HEK293 (cell line): ENCODE measurements around the gene PLEKHG4B.

Experiments used
- CTCF ChIA-PET: fragments of 350-600 bp; formaldehyde crosslinking; extraction: SDS; loops from one replicate; lab custom pipeline; 2021; ENCODE audit warnings: antibody characterized with exemption; lab: Yijun Ruan, JAX
- POLR2A ChIA-PET: fragments of 300-600 bp; formaldehyde crosslinking; extraction: SDS; loops from one replicate; lab custom pipeline; 2020; ENCODE audit warnings: antibody characterized with exemption, inconsistent platforms; lab: Yijun Ruan, JAX
- H3K27ac ChIP-seq: fragments of 200-500 bp; sonication (Bioruptor generic); 2 replicates; pipeline ENCODE4 v1.5.1; 2014; ENCODE audit warnings: low read depth, low read length, control low read depth, inconsistent platforms; ENCODE audit errors: extremely low read depth
- H3K36me3 ChIP-seq, 2 experiments: fragments of 200-500 bp in 1 of 2; sonication (Bioruptor generic) in 1 of 2; 1 replicate in 1 of 2; 2 replicates in 1 of 2; pipeline ENCODE4 v1.5.1; 2014 to 2017; ENCODE audit warnings: inconsistent platforms in 2 of 2, low read length in 2 of 2; ENCODE audit not compliant: control insufficient read depth in 2 of 2, insufficient read depth in 1 of 2
- H3K4me1 ChIP-seq: fragments of 200-500 bp; sonication (Bioruptor generic); 2 replicates; pipeline ENCODE4 v1.5.1; 2014; ENCODE audit warnings: mild to moderate bottlenecking, low read length, inconsistent platforms; ENCODE audit not compliant: control insufficient read depth, insufficient read depth
- H3K4me3 ChIP-seq: 2 replicates; pipeline ENCODE4 v1.5.1; 2011; ENCODE audit warnings: low read depth, mild to moderate bottlenecking, control low read depth, low read length, moderate library complexity
- H3K9me3 ChIP-seq: fragments of 200-500 bp; sonication (Bioruptor generic); 2 replicates; pipeline ENCODE4 v1.5.1; 2014; ENCODE audit warnings: low read depth, low read length, inconsistent platforms; ENCODE audit not compliant: control insufficient read depth, insufficient read depth
- MZF1 ChIP-seq: fragments of 450-650 bp; formaldehyde crosslinking; IDR thresholded peaks from 2 replicates; pipeline ENCODE4 v1.5.1; 2017; ENCODE audit warnings: missing biosample characterization, missing genetic modification characterization, borderline replicate concordance
- ZEB2 ChIP-seq: fragments of 450-650 bp; formaldehyde crosslinking; IDR thresholded peaks from 2 replicates; pipeline ENCODE4 v1.5.1; 2016; ENCODE audit warnings: missing biosample characterization, missing genetic modification characterization
- ZFHX2 ChIP-seq: fragments of 450-650 bp; formaldehyde crosslinking; conservative IDR thresholded peaks from 2 replicates; pipeline ENCODE4 v1.5.1; 2016; ENCODE audit warnings: missing biosample characterization, missing genetic modification characterization
- ZNF18 ChIP-seq: fragments of 450-650 bp; formaldehyde crosslinking; IDR thresholded peaks from 2 replicates; pipeline ENCODE4 v1.5.1; 2016; ENCODE audit warnings: missing biosample characterization, missing genetic modification characterization
- ZNF302 ChIP-seq: fragments of 450-650 bp; formaldehyde crosslinking; IDR thresholded peaks from 2 replicates; pipeline ENCODE4 v1.5.1; 2016; ENCODE audit warnings: missing biosample characterization, missing genetic modification characterization, low read depth
- ZNF473 ChIP-seq: fragments of 450-650 bp; formaldehyde crosslinking; IDR thresholded peaks from 2 replicates; pipeline ENCODE4 v1.5.1; 2017; ENCODE audit warnings: missing biosample characterization, missing genetic modification characterization
- ZNF548 ChIP-seq: fragments of 450-650 bp; formaldehyde crosslinking; IDR thresholded peaks from 2 replicates; pipeline ENCODE4 v1.5.1; 2016; ENCODE audit warnings: missing biosample characterization, missing genetic modification characterization
- ZNF558 ChIP-seq: fragments of 450-650 bp; formaldehyde crosslinking; IDR thresholded peaks from 2 replicates; pipeline ENCODE4 v1.5.1; 2016; ENCODE audit warnings: missing biosample characterization, missing genetic modification characterization
- ZNF600 ChIP-seq: fragments of 450-650 bp; formaldehyde crosslinking; IDR thresholded peaks from 2 replicates; pipeline ENCODE4 v1.5.1; 2016; ENCODE audit warnings: missing biosample characterization, missing genetic modification characterization
- ZNF830 ChIP-seq: fragments of 450-650 bp; IDR thresholded peaks from 2 replicates; pipeline ENCODE4 v1.5.0; 2018; ENCODE audit warnings: missing biosample characterization, missing genetic modification characterization, low read depth, mild to moderate bottlenecking, moderate library complexity
- ZSCAN23 ChIP-seq: fragments of 450-650 bp; formaldehyde crosslinking; IDR thresholded peaks from 2 replicates; pipeline ENCODE4 v1.5.1; 2016; ENCODE audit warnings: missing biosample characterization, missing genetic modification characterization
- ZSCAN4 ChIP-seq: fragments of 450-650 bp; formaldehyde crosslinking; IDR thresholded peaks from 2 replicates; pipeline ENCODE4 v1.5.1; 2017; ENCODE audit warnings: missing biosample characterization, missing genetic modification characterization
- TF ChIP-seq, protein P1 (sequence below): fragments of 450-650 bp; formaldehyde crosslinking; IDR thresholded peaks from 2 replicates; pipeline ENCODE4 v1.5.1; 2017; ENCODE audit warnings: missing biosample characterization, missing genetic modification characterization
- TF ChIP-seq, protein P2 (sequence below): fragments of 450-650 bp; formaldehyde crosslinking; IDR thresholded peaks from 2 replicates; pipeline ENCODE4 v1.5.1; 2016; ENCODE audit warnings: missing biosample characterization, missing genetic modification characterization, borderline replicate concordance
- TF ChIP-seq, protein P3 (sequence below): sonication (generic); formaldehyde crosslinking; IDR thresholded peaks from 2 replicates; pipeline ENCODE4 v1.8.1; 2022; ENCODE audit warnings: mild to moderate bottlenecking, moderate library complexity, missing genetic modification reagents
- TF ChIP-seq, protein P4 (sequence below): fragments of 450-650 bp; formaldehyde crosslinking; IDR thresholded peaks from 2 replicates; pipeline ENCODE4 v1.5.1; 2016; ENCODE audit warnings: missing biosample characterization, missing genetic modification characterization
- TF ChIP-seq, protein P5 (sequence below): fragments of 450-650 bp; formaldehyde crosslinking; IDR thresholded peaks from 2 replicates; pipeline ENCODE4 v1.5.1; 2017; ENCODE audit warnings: missing biosample characterization, mild to moderate bottlenecking, missing genetic modification characterization, moderate library complexity

Gene PLEKHG4B

DNA sequence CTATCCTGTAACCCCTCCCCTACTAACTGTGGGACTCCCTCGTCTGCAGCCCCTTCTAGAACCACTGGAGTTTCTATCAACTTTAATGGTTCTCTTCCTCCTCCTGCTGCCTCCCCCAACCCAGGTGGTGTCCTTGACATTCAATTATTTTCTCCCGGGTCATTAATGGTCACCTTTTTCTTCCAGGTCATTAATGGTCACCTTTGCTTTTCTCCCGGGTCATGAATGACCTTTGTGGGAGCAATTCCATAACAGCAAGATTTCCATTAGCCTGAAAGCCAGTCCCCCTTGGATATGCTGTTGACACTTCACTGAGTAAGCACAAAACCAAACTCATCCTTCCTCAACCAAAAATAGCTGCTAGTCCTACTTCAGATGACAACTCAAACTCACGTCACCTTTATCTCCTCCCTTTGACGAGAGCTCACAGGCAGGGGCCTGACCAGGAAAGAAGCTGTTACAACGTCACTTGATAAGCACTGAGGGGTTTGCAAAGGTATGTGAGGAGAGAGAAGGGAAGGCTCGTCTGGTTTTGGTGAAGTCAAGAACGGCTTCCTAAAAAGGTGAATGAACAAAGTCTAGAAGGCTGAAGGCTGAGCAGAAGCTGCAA lies 115.1 kb downstream of the PLEKHG4B start:
- CTCF ChIA-PET = interaction anchor here (0.5 kb wide), 1 partner anchor 213 kb away, joined by 3 read pairs; no protein-coding TSS in a partner anchor

DNA sequence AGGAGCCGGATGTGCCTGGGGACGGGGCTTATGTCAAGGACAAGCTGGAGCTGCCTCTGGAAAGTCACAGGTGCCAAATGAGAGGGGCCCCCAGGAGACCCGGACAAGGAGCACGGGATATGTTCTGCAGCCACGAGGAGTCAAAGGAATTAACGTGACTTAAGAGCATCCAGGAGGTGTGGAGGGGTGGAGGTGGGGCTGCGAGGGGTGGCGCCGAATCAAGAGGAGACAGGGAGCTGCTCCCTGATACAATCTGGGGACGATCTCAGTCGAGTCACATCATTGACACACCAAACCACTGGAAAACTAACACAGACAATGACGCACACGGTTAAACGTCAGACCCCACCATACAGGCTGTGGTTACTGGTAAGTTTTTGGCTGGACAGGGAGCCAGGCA lies 115.6 kb downstream of the PLEKHG4B start:
- CTCF ChIA-PET = no interaction called here
- H3K4me1 ChIP-seq = peaks cover 5% of the 10 kb centered on the region; the same call in 1 of the 2 replicates
- POLR2A ChIA-PET = interaction anchor here (1.5 kb wide), 1 partner anchor 10 kb away, joined by 3 read pairs; the partner anchor contains the start of genes CCDC127 and SDHA
- H3K36me3 ChIP-seq = peaks cover 12 to 36% of the 10 kb centered on the region in 2 experiments
- H3K4me3 ChIP-seq = no peak overlapping the region
- TF ChIP-seq ZSCAN4 (tag by site-specific recombination) (no peak), ZNF600 (tag by site-specific recombination) (0 out of 2 replicates have a peak, but pooled peaks have one; percentile 10)
- H3K27ac ChIP-seq = no peak overlapping the region
- H3K9me3 ChIP-seq = no peaks in the 10 kb centered on the region

More for the DNA sequence above, 115.1 kb downstream of the PLEKHG4B start:
- TF ChIP-seq, protein P1, sequence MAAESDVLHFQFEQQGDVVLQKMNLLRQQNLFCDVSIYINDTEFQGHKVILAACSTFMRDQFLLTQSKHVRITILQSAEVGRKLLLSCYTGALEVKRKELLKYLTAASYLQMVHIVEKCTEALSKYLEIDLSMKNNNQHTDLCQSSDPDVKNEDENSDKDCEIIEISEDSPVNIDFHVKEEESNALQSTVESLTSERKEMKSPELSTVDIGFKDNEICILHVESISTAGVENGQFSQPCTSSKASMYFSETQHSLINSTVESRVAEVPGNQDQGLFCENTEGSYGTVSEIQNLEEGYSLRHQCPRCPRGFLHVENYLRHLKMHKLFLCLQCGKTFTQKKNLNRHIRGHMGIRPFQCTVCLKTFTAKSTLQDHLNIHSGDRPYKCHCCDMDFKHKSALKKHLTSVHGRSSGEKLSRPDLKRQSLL (tag by site-specific recombination) = no peak
- TF ChIP-seq ZNF548 (no peak), ZNF558 (tag by site-specific recombination) (no peak), ZNF473 (tag by site-specific recombination) (no peak), ZFHX2 (tag by site-specific recombination) (no peak), ZNF830 (tag by site-specific recombination) (no peak), ZNF302 (tag by site-specific recombination) (no peak), ZNF18 (tag by site-specific recombination) (no peak), ZEB2 (tag by site-specific recombination) (no peak), MZF1 (tag by site-specific recombination) (no peak), ZSCAN23 (no peak)
- TF ChIP-seq, protein P2, sequence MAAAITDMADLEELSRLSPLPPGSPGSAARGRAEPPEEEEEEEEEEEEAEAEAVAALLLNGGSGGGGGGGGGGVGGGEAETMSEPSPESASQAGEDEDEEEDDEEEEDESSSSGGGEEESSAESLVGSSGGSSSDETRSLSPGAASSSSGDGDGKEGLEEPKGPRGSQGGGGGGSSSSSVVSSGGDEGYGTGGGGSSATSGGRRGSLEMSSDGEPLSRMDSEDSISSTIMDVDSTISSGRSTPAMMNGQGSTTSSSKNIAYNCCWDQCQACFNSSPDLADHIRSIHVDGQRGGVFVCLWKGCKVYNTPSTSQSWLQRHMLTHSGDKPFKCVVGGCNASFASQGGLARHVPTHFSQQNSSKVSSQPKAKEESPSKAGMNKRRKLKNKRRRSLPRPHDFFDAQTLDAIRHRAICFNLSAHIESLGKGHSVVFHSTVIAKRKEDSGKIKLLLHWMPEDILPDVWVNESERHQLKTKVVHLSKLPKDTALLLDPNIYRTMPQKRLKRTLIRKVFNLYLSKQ (tag by site-specific recombination) = no peak
- TF ChIP-seq, protein P3, sequence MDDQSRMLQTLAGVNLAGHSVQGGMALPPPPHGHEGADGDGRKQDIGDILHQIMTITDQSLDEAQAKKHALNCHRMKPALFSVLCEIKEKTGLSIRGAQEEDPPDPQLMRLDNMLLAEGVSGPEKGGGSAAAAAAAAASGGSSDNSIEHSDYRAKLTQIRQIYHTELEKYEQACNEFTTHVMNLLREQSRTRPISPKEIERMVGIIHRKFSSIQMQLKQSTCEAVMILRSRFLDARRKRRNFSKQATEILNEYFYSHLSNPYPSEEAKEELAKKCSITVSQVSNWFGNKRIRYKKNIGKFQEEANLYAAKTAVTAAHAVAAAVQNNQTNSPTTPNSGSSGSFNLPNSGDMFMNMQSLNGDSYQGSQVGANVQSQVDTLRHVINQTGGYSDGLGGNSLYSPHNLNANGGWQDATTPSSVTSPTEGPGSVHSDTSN = no peak
- TF ChIP-seq, protein P4, sequence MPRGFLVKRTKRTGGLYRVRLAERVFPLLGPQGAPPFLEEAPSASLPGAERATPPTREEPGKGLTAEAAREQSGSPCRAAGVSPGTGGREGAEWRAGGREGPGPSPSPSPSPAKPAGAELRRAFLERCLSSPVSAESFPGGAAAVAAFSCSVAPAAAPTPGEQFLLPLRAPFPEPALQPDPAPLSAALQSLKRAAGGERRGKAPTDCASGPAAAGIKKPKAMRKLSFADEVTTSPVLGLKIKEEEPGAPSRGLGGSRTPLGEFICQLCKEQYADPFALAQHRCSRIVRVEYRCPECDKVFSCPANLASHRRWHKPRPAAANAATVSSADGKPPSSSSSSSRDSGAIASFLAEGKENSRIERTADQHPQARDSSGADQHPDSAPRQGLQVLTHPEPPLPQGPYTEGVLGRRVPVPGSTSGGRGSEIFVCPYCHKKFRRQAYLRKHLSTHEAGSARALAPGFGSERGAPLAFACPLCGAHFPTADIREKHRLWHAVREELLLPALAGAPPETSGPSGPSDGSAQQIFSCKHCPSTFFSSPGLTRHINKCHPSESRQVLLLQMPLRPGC = no peak
- TF ChIP-seq, protein P5, sequence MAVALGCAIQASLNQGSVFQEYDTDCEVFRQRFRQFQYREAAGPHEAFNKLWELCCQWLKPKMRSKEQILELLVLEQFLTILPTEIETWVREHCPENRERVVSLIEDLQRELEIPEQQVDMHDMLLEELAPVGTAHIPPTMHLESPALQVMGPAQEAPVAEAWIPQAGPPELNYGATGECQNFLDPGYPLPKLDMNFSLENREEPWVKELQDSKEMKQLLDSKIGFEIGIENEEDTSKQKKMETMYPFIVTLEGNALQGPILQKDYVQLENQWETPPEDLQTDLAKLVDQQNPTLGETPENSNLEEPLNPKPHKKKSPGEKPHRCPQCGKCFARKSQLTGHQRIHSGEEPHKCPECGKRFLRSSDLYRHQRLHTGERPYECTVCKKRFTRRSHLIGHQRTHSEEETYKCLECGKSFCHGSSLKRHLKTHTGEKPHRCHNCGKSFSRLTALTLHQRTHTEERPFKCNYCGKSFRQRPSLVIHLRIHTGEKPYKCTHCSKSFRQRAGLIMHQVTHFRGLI = no peak
- Histone ChIP-seq H3K36me3 (peaks cover 12 to 36% of the 10 kb centered on the region in 2 experiments), H3K9me3 (no peaks in the 10 kb centered on the region), H3K27ac (no peak overlapping the region), H3K4me3 (no peak overlapping the region), H3K4me1 (peaks cover 5% of the 10 kb centered on the region; the same call in 1 of the 2 replicates)
- POLR2A ChIA-PET = no interaction called here
